Measurements from ENCODE around the gene CAPRIN1.

DNA sequence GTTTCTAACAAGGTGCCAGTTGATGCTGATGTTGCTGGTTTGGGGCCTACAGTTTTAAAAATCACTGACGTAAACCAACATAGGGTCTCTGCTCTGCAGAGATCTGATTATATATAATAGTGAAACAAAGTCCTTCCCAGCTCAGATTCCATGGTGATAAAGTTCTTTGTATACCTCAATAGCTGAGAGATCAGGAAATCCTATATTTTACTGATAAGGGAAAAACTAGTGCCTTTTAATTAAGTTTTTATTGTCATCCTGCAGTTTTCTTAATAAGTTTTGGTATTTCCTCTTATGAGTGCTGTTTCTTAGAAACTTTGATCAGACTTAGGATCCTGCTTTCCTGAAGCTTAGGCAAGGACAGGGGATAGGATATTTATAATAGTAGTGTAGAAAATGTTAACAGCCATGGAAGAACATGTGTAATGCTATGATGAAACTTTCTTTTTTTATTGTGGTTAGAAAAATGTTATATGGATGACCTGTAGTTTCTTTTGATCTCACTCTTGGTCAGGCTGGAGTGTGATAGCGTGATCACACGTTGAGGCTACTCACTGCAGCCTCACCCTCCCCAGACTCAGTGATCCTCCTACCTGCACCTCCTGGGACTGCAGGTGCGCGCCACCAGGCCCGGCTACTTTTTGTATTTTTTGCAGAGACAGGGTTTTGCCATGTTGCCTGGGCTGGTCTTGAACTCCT, 14.1 kb downstream of the CAPRIN1 start:
- TF ChIP-seq CTCF (conservative IDR thresholded peaks at IDR 0.05; ENCODE audit: low read length) (no peak), EZH2phosphoT487 (IDR thresholded peaks at IDR 0.05; ENCODE audit: borderline replicate concordance) (no peak)
